HAP-1 (cell line): ENCODE data around the gene PPM1B.

ENCODE experiments used
- DNase-seq, 2 experiments: peaks; one replicate each; pipeline ENCODE4 v3.0.0-alpha.2; 2016 to 2020; ENCODE audit warnings: low spot score in 2 of 2
- H3K27me3 ChIP-seq: fragments of 250-450 bp; sonication (Bioruptor Pico); 2 replicates; pipeline ENCODE4 v1.5.1; 2020; ENCODE audit warnings: low read depth, mild to moderate bottlenecking, moderate library complexity
- H3K36me3 ChIP-seq: fragments of 250-450 bp; sonication (Bioruptor Pico); replicated peaks from 2 replicates; pipeline ENCODE4 v1.5.1; 2020; ENCODE audit warnings: mild to moderate bottlenecking
- H3K4me1 ChIP-seq: fragments of 250-450 bp; sonication (Bioruptor Pico); 2 replicates; pipeline ENCODE4 v1.5.1; 2020; ENCODE audit warnings: mild to moderate bottlenecking
- H3K4me3 ChIP-seq: fragments of 250-450 bp; sonication (Bioruptor Pico); 2 replicates; pipeline ENCODE4 v1.5.1; 2020; ENCODE audit warnings: mild to moderate bottlenecking, moderate library complexity
- H3K9me3 ChIP-seq: fragments of 250-450 bp; sonication (Bioruptor Pico); 2 replicates; pipeline ENCODE4 v1.5.1; 2020; ENCODE audit warnings: mild to moderate bottlenecking, moderate library complexity
- in situ Hi-C: fragments of 300-500 bp; cut with MboI; formaldehyde crosslinking; loops from 3 replicates; pipeline ENCODE4 v1.14.3; 2020; ENCODE audit warnings: low sequenced_read_pairs, inconsistent platforms, mixed read lengths

The PPM1B gene

GRCh38 chr2:44137872-44138551 is 30.7 kb upstream of the PPM1B start:
- no peak overlapping the region for H3K4me3 ChIP-seq
- peaks cover 2% of the 10 kb centered on the region; the same call in 1 of the 2 replicates for H3K9me3 ChIP-seq
- in situ Hi-C loops, result no loop called here
- H3K36me3 ChIP-seq, result no peaks in the 10 kb centered on the region
- peaks cover 31% of the 10 kb centered on the region for H3K4me1 ChIP-seq
- DNase-seq, result no peak
- no peaks in the 10 kb centered on the region for H3K27me3 ChIP-seq

GRCh38 chr2:44139741-44140140 is 28.9 kb upstream of the PPM1B start:
- H3K4me3 ChIP-seq, result no peak overlapping the region
- H3K36me3 ChIP-seq, result no peaks in the 10 kb centered on the region
- H3K27me3 ChIP-seq, result no peaks in the 10 kb centered on the region
- H3K9me3 ChIP-seq, result peaks cover 2% of the 10 kb centered on the region; the same call in 1 of the 2 replicates
- DNase-seq, result no peak
- in situ Hi-C loops, result no loop called here
- peaks cover 40% of the 10 kb centered on the region for H3K4me1 ChIP-seq

- no peaks in the 10 kb centered on the region for H3K36me3 ChIP-seq
- in situ Hi-C loops, result no loop called here
These were observed 26.4 kb upstream of the PPM1B start for GRCh38 chr2:44142306-44142705.

GRCh38 chr2:44143701-44144100 is 25.0 kb upstream of the PPM1B start:
- H3K4me3 ChIP-seq, result no peak overlapping the region
- DNase-seq, result no peak
- in situ Hi-C loops, result no loop called here
- peaks cover 21% of the 10 kb centered on the region for H3K4me1 ChIP-seq
- no peaks in the 10 kb centered on the region for H3K27me3 ChIP-seq
- H3K9me3 ChIP-seq, result no peaks in the 10 kb centered on the region; the same call in 1 of the 2 replicates
- H3K36me3 ChIP-seq, result no peaks in the 10 kb centered on the region

More at GRCh38 chr2:44142306-44142705, 26.4 kb upstream of the PPM1B start:
- no peaks in the 10 kb centered on the region for H3K27me3 ChIP-seq
- peaks cover 21% of the 10 kb centered on the region for H3K4me1 ChIP-seq
- no peak for DNase-seq
- H3K9me3 ChIP-seq, result no peaks in the 10 kb centered on the region; the same call in 1 of the 2 replicates
- H3K4me3 ChIP-seq, result no peak overlapping the region

GRCh38 chr2:44148999-44149398 is 19.7 kb upstream of the PPM1B start:
- no peak for DNase-seq
- Histone ChIP-seq H3K27me3 (no peaks in the 10 kb centered on the region), H3K9me3 (no peaks in the 10 kb centered on the region), H3K4me3 (no peak overlapping the region), H3K4me1 (peaks cover 2% of the 10 kb centered on the region), H3K36me3 (no peaks in the 10 kb centered on the region)
- in situ Hi-C loops, result no loop called here

- no peak overlapping the region for H3K4me3 ChIP-seq
- in situ Hi-C loops, result no loop called here
- H3K9me3 ChIP-seq, result no peaks in the 10 kb centered on the region
- H3K36me3 ChIP-seq, result no peaks in the 10 kb centered on the region
- H3K27me3 ChIP-seq, result no peaks in the 10 kb centered on the region
- no peak for DNase-seq
- peaks cover 8% of the 10 kb centered on the region for H3K4me1 ChIP-seq
These were observed 18.2 kb upstream of the PPM1B start for GRCh38 chr2:44150473-44150872.

GRCh38 chr2:44152865-44153669 is 15.6 kb upstream of the PPM1B start:
- H3K36me3 ChIP-seq, result no peaks in the 10 kb centered on the region
- in situ Hi-C loops, result no loop called here
- peaks cover 15% of the 10 kb centered on the region for H3K4me1 ChIP-seq
- H3K27me3 ChIP-seq, result no peaks in the 10 kb centered on the region
- no peak overlapping the region for H3K4me3 ChIP-seq
- no peaks in the 10 kb centered on the region for H3K9me3 ChIP-seq
- DNase-seq, result peak in 1 of 2 experiments; percentile 57

- in situ Hi-C loops, result no loop called here
- Histone ChIP-seq H3K4me1 (peaks cover 15% of the 10 kb centered on the region), H3K9me3 (no peaks in the 10 kb centered on the region), H3K27me3 (no peaks in the 10 kb centered on the region), H3K4me3 (no peak overlapping the region), H3K36me3 (no peaks in the 10 kb centered on the region)
- DNase-seq, result peak; percentile 58 to 59
These were observed 12.8 kb upstream of the PPM1B start for GRCh38 chr2:44155666-44156446.

- peaks cover 4% of the 10 kb centered on the region for H3K4me1 ChIP-seq
- H3K36me3 ChIP-seq, result no peaks in the 10 kb centered on the region
- in situ Hi-C loops, result no loop called here
- no peak for DNase-seq
- no peaks in the 10 kb centered on the region for H3K27me3 ChIP-seq
- H3K4me3 ChIP-seq, result no peak overlapping the region
- no peaks in the 10 kb centered on the region; the same call in 1 of the 2 replicates for H3K9me3 ChIP-seq
These were observed 4.9 kb upstream of the PPM1B start for GRCh38 chr2:44163777-44164176.

GRCh38 chr2:44164617-44165016 is 4.1 kb upstream of the PPM1B start:
- Histone ChIP-seq H3K27me3 (no peaks in the 10 kb centered on the region), H3K4me3 (no peak overlapping the region), H3K36me3 (peaks cover 6% of the 10 kb centered on the region; the same call in 1 of the 2 replicates), H3K4me1 (peaks cover 4% of the 10 kb centered on the region), H3K9me3 (no peaks in the 10 kb centered on the region; the same call in 1 of the 2 replicates)
- in situ Hi-C loops, result no loop called here
- no peak for DNase-seq

GRCh38 chr2:44166096-44166495 is 2.6 kb upstream of the PPM1B start:
- in situ Hi-C loops, result no loop called here

GRCh38 chr2:44167311-44167907 is 1.3 kb upstream of the PPM1B start:
- DNase-seq, result no peak
- H3K36me3 ChIP-seq, result peaks cover 6% of the 10 kb centered on the region; the same call in 1 of the 2 replicates
- H3K9me3 ChIP-seq, result no peaks in the 10 kb centered on the region; the same call in 1 of the 2 replicates
- in situ Hi-C loops, result no loop called here
- H3K4me1 ChIP-seq, result peaks cover 12% of the 10 kb centered on the region
- H3K27me3 ChIP-seq, result no peaks in the 10 kb centered on the region
- peak overlapping the region; percentile 45 for H3K4me3 ChIP-seq

More at GRCh38 chr2:44166096-44166495, 2.6 kb upstream of the PPM1B start:
- Histone ChIP-seq H3K36me3 (peaks cover 6% of the 10 kb centered on the region; the same call in 1 of the 2 replicates), H3K27me3 (no peaks in the 10 kb centered on the region), H3K9me3 (no peaks in the 10 kb centered on the region; the same call in 1 of the 2 replicates), H3K4me1 (peaks cover 10% of the 10 kb centered on the region), H3K4me3 (no peak overlapping the region)
- no peak for DNase-seq
